ENCODE measurements around the gene CCNB3.

CCNB3 gene

GRCh38 chrX:50333308-50333707 is 128.7 kb downstream of the CCNB3 start:
- H3K4me3 ChIP-seq: no peak overlapping the region
- peaks cover 22% of the 10 kb centered on the region for H3K9me3 ChIP-seq
- H3K4me1 ChIP-seq: no peaks in the 10 kb centered on the region
- H3K36me3 ChIP-seq: no peaks in the 10 kb centered on the region
- H3K27me3 ChIP-seq: peaks cover 74% of the 10 kb centered on the region
- H3K9ac ChIP-seq: no peak overlapping the region
- H3K27ac ChIP-seq: no peak overlapping the region
- no peak for TF ChIP-seq Cebpa-rat (IDR thresholded peaks at IDR 0.05)
- H3K4me2 ChIP-seq: no peak overlapping the region
- no peaks in the 10 kb centered on the region for H4K20me1 ChIP-seq

- Histone ChIP-seq H3K9me3 (no peaks in the 10 kb centered on the region), H3K4me2 (no peak overlapping the region), H3K9ac (no peak overlapping the region), H3K27ac (no peak overlapping the region), H3K27me3 (peaks cover 85% of the 10 kb centered on the region), H3K4me1 (no peaks in the 10 kb centered on the region), H3K4me3 (no peak overlapping the region), H3K36me3 (no peaks in the 10 kb centered on the region), H4K20me1 (no peaks in the 10 kb centered on the region)
- TF ChIP-seq Cebpa-rat (IDR thresholded peaks at IDR 0.05): no peak
Measured at GRCh38 chrX:50343917-50344316, 139.4 kb downstream of the CCNB3 start.

- no peak for TF ChIP-seq Cebpa-rat (IDR thresholded peaks at IDR 0.05)
- Histone ChIP-seq H3K36me3 (no peaks in the 10 kb centered on the region), H3K27ac (no peak overlapping the region), H3K9me3 (no peaks in the 10 kb centered on the region), H3K9ac (no peak overlapping the region), H3K27me3 (peaks cover 99% of the 10 kb centered on the region), H3K4me2 (no peak overlapping the region), H3K4me1 (no peaks in the 10 kb centered on the region), H3K4me3 (no peak overlapping the region), H4K20me1 (no peaks in the 10 kb centered on the region; the same call in 1 of the 2 replicates)
Measured at GRCh38 chrX:50372966-50373365, 168.4 kb downstream of the CCNB3 start.

GRCh38 chrX:50375481-50376267 is 171.1 kb downstream of the CCNB3 start:
- TF ChIP-seq Cebpa-rat (IDR thresholded peaks at IDR 0.05): no peak
- no peaks in the 10 kb centered on the region for H3K4me1 ChIP-seq

GRCh38 chrX:50381729-50382415 is 177.3 kb downstream of the CCNB3 start:
- peaks cover 84% of the 10 kb centered on the region for H3K27me3 ChIP-seq
- no peaks in the 10 kb centered on the region for H4K20me1 ChIP-seq
- no peak for TF ChIP-seq Cebpa-rat (IDR thresholded peaks at IDR 0.05)
- no peak overlapping the region for H3K9ac ChIP-seq
- H3K9me3 ChIP-seq: no peaks in the 10 kb centered on the region
- H3K4me3 ChIP-seq: no peak overlapping the region
- no peak overlapping the region for H3K4me2 ChIP-seq
- H3K4me1 ChIP-seq: no peaks in the 10 kb centered on the region
- no peak overlapping the region for H3K27ac ChIP-seq
- H3K36me3 ChIP-seq: no peaks in the 10 kb centered on the region

More at GRCh38 chrX:50375481-50376267, 171.1 kb downstream of the CCNB3 start:
- Histone ChIP-seq H3K9ac (no peak overlapping the region), H3K4me2 (no peak overlapping the region), H3K27ac (no peak overlapping the region), H3K9me3 (no peaks in the 10 kb centered on the region), H3K4me3 (no peak overlapping the region), H3K36me3 (no peaks in the 10 kb centered on the region), H3K27me3 (peaks cover 92% of the 10 kb centered on the region), H4K20me1 (no peaks in the 10 kb centered on the region)

GRCh38 chrX:50386520-50386919 is 182.0 kb downstream of the CCNB3 start:
- no peaks in the 10 kb centered on the region for H4K20me1 ChIP-seq
- no peaks in the 10 kb centered on the region for H3K4me1 ChIP-seq
- no peak overlapping the region for H3K4me3 ChIP-seq
- peaks cover 90% of the 10 kb centered on the region for H3K27me3 ChIP-seq
- no peaks in the 10 kb centered on the region for H3K36me3 ChIP-seq
- no peak overlapping the region for H3K9ac ChIP-seq
- no peaks in the 10 kb centered on the region for H3K9me3 ChIP-seq
- no peak for TF ChIP-seq Cebpa-rat (IDR thresholded peaks at IDR 0.05)
- H3K27ac ChIP-seq: no peak overlapping the region
- H3K4me2 ChIP-seq: no peak overlapping the region

- H3K36me3 ChIP-seq: no peaks in the 10 kb centered on the region
- H3K4me1 ChIP-seq: no peaks in the 10 kb centered on the region
- no peak for TF ChIP-seq Cebpa-rat (IDR thresholded peaks at IDR 0.05)
- no peak overlapping the region for H3K27ac ChIP-seq
- peaks cover 94% of the 10 kb centered on the region for H3K27me3 ChIP-seq
- H3K9me3 ChIP-seq: no peaks in the 10 kb centered on the region
- H3K9ac ChIP-seq: no peak overlapping the region
- no peak overlapping the region for H3K4me3 ChIP-seq
- peaks cover 6% of the 10 kb centered on the region; the same call in 1 of the 2 replicates for H4K20me1 ChIP-seq
- no peak overlapping the region for H3K4me2 ChIP-seq
Measured at GRCh38 chrX:50393902-50394301, 189.3 kb downstream of the CCNB3 start.
